GM19025 (cell line): Measurements from ENCODE around the gene EFEMP2.
"Not testable (repeated sequence)": the region's sequence is repeated elsewhere in the genome, so short reads cannot be mapped to it uniquely, and the experiment has no call there.

Experiments used
- ATAC-seq: cut with Tn5 transposase; IDR thresholded peaks from one replicate; pipeline ENCODE4 v1.9.1; 2021; ENCODE audit warnings: mild to moderate bottlenecking, low read depth, moderate library complexity; ENCODE audit not compliant: unreplicated experiment

Gene EFEMP2

GRCh38 chr11:65900899-65901180 lies 28.2 kb upstream of the EFEMP2 start:
- no peak for ATAC-seq

- ATAC-seq = peak; percentile 85
Measured at GRCh38 chr11:65900125-65900898, 27.7 kb upstream of the EFEMP2 start, which contains the start of gene FOSL1. Gene FOSL1, minus strand, starts transcription at chr11:65900388. Its CDS starts 49 bp downstream, at chr11:65900339.

GRCh38 chr11:65899356-65900124 lies 26.9 kb upstream of the EFEMP2 start:
- ATAC-seq = no peak

- ATAC-seq = no peak
Measured at GRCh38 chr11:65898656-65899355, 26.2 kb upstream of the EFEMP2 start.

- ATAC-seq = no peak
Measured at GRCh38 chr11:65897020-65897471, 24.4 kb upstream of the EFEMP2 start.

GRCh38 chr11:65896034-65896999 lies 23.7 kb upstream of the EFEMP2 start:
- no peak for ATAC-seq

- ATAC-seq = no peak
Measured at GRCh38 chr11:65895482-65895981, 22.9 kb upstream of the EFEMP2 start.

GRCh38 chr11:65894034-65894591 lies 21.5 kb upstream of the EFEMP2 start:
- ATAC-seq = no peak

- ATAC-seq = no peak
Measured at GRCh38 chr11:65892661-65893317, 20.2 kb upstream of the EFEMP2 start.

GRCh38 chr11:65892137-65892540 lies 19.5 kb upstream of the EFEMP2 start:
- ATAC-seq = not testable (repeated sequence)

GRCh38 chr11:65891219-65892136 lies 18.9 kb upstream of the EFEMP2 start:
- no peak for ATAC-seq

- peak; percentile 51 for ATAC-seq
Measured at GRCh38 chr11:65890324-65891218, 18.0 kb upstream of the EFEMP2 start, which contains the start of gene CCDC85B. Gene CCDC85B, plus strand, starts transcription at chr11:65890673. Its CDS starts 111 bp downstream, at chr11:65890784.

- ATAC-seq = peak; percentile 44
Measured at GRCh38 chr11:65888163-65888814, 15.7 kb upstream of the EFEMP2 start, which contains the start of gene FIBP. Gene FIBP, minus strand, starts transcription at chr11:65888471. Its CDS starts 53 bp downstream, at chr11:65888418.

GRCh38 chr11:65887723-65888162 lies 15.1 kb upstream of the EFEMP2 start:
- ATAC-seq = no peak

- ATAC-seq = no peak
Measured at GRCh38 chr11:65886826-65887722, 14.5 kb upstream of the EFEMP2 start.
